Mesendoderm (in vitro differentiated cells): ENCODE measurements around the gene VSTM2L.

ENCODE experiments used
- DNase-seq: peaks from one replicate; pipeline ENCODE4 v3.0.0; 2013
- H2AK5ac ChIP-seq: 2 replicates; pipeline ENCODE4 v1.6.1; 2013; ENCODE audit warnings: low read length, inconsistent platforms
- H2BK120ac ChIP-seq: 2 replicates; pipeline ENCODE4 v1.6.1; 2013; ENCODE audit warnings: low read depth, mild to moderate bottlenecking, low read length, moderate library complexity, mixed read lengths
- H2BK15ac ChIP-seq: replicated peaks from 2 replicates; pipeline ENCODE4 v1.6.1; 2013; ENCODE audit warnings: low read depth, mild to moderate bottlenecking, moderate library complexity
- H2BK5ac ChIP-seq: 2 replicates; pipeline ENCODE4 v1.6.1; 2013; ENCODE audit warnings: low read length, inconsistent platforms
- H3K18ac ChIP-seq: 2 replicates; pipeline ENCODE4 v1.6.1; 2013; ENCODE audit warnings: mild to moderate bottlenecking, low read length, mixed read lengths
- H3K23ac ChIP-seq: one replicate; pipeline ENCODE4 v1.6.1; 2013; ENCODE audit warnings: low read length
- H3K27ac ChIP-seq: 2 replicates; pipeline ENCODE4 v1.5.1; 2013; ENCODE audit warnings: low read depth, mild to moderate bottlenecking, inconsistent platforms, low read length, moderate library complexity
- H3K27me3 ChIP-seq: 2 replicates; pipeline ENCODE4 v1.6.1; 2013; ENCODE audit warnings: low read length, control low read depth, mild to moderate bottlenecking, inconsistent platforms; ENCODE audit not compliant: insufficient read depth, poor library complexity
- H3K36me3 ChIP-seq: 2 replicates; pipeline ENCODE4 v1.6.1; 2013; ENCODE audit warnings: low read length, inconsistent platforms; ENCODE audit not compliant: control insufficient read depth, insufficient read depth
- H3K4ac ChIP-seq: one replicate; pipeline ENCODE4 v1.6.1; 2013; ENCODE audit warnings: low read depth, mild to moderate bottlenecking, low read length, moderate library complexity
- H3K4me1 ChIP-seq: 2 replicates; pipeline ENCODE4 v1.6.1; 2013; ENCODE audit warnings: low read depth, low read length, inconsistent platforms; ENCODE audit not compliant: control insufficient read depth
- H3K4me2 ChIP-seq: 2 replicates; pipeline ENCODE4 v1.6.1; 2013; ENCODE audit warnings: low read length
- H3K4me3 ChIP-seq: 2 replicates; pipeline ENCODE4 v1.5.1; 2013; ENCODE audit warnings: mild to moderate bottlenecking, low read length
- H3K56ac ChIP-seq: one replicate; pipeline ENCODE4 v1.6.1; 2013; ENCODE audit warnings: low read length
- H3K79me1 ChIP-seq: 2 replicates; pipeline ENCODE4 v1.6.1; 2013; ENCODE audit warnings: low read length, inconsistent platforms
- H3K79me2 ChIP-seq: 2 replicates; pipeline ENCODE4 v1.6.1; 2013; ENCODE audit warnings: mild to moderate bottlenecking, low read length; ENCODE audit not compliant: control insufficient read depth, insufficient read depth
- H3K9ac ChIP-seq: 2 replicates; pipeline ENCODE4 v1.6.1; 2013; ENCODE audit warnings: low read length, inconsistent platforms
- H4K5ac ChIP-seq: one replicate; pipeline ENCODE4 v1.6.1; 2013; ENCODE audit warnings: low read length
- H4K8ac ChIP-seq: one replicate; pipeline ENCODE4 v1.6.1; 2013; ENCODE audit warnings: low read depth, mild to moderate bottlenecking, control low read depth, low read length, moderate library complexity
- WGBS: extraction: QIAGEN DNeasy Blood & Tissue Kit; methylation state at CpG from one replicate; pipeline ENCODE4 v1.1.7; 2013; ENCODE audit warnings: low lambda C conversion rate, missing lambda C conversion rate; ENCODE audit not compliant: insufficient coverage; ENCODE audit errors: extremely low coverage; 5-methylcytosine and 5-hydroxymethylcytosine counted together

The VSTM2L gene

GRCh38 chr20:37917461-37917860 lies 14.5 kb downstream of the VSTM2L start:
- no peaks in the 10 kb centered on the region for H3K79me1 ChIP-seq
- H4K8ac ChIP-seq, result no peak overlapping the region
- peak overlapping the region; percentile 17 for H3K9ac ChIP-seq
- H4K5ac ChIP-seq, result no peak overlapping the region
- no peaks in the 10 kb centered on the region for H3K36me3 ChIP-seq
- no peak overlapping the region for H2BK15ac ChIP-seq
- H3K27ac ChIP-seq, result no peak overlapping the region
- no peaks in the 10 kb centered on the region for H3K79me2 ChIP-seq
- H2AK5ac ChIP-seq, result no peak overlapping the region
- no peak overlapping the region for H3K4ac ChIP-seq
- no peak for DNase-seq
- no peak overlapping the region for H3K4me3 ChIP-seq
- H3K4me2 ChIP-seq, result no peak overlapping the region
- peak overlapping the region; percentile 18 for H3K56ac ChIP-seq
- H3K27me3 ChIP-seq, result no peaks in the 10 kb centered on the region
- no peak overlapping the region for H2BK120ac ChIP-seq
- H2BK5ac ChIP-seq, result no peak overlapping the region
- H3K18ac ChIP-seq, result no peak overlapping the region
- no CpG with 5 or more reads among the region's 12 CpGs for WGBS
- no peak overlapping the region for H3K23ac ChIP-seq
- H3K4me1 ChIP-seq, result peaks cover 6% of the 10 kb centered on the region

GRCh38 chr20:37918035-37918434 lies 15.1 kb downstream of the VSTM2L start:
- H3K4ac ChIP-seq, result no peak overlapping the region
- H2BK120ac ChIP-seq, result no peak overlapping the region
- no peak overlapping the region for H3K18ac ChIP-seq
- H4K8ac ChIP-seq, result no peak overlapping the region
- no peak overlapping the region for H3K4me3 ChIP-seq
- H3K23ac ChIP-seq, result no peak overlapping the region
- no peak overlapping the region for H2BK15ac ChIP-seq
- H3K79me1 ChIP-seq, result no peaks in the 10 kb centered on the region
- H3K36me3 ChIP-seq, result no peaks in the 10 kb centered on the region
- H2BK5ac ChIP-seq, result no peak overlapping the region
- no peak overlapping the region for H4K5ac ChIP-seq
- H2AK5ac ChIP-seq, result no peak overlapping the region
- DNase-seq, result no peak
- H3K4me1 ChIP-seq, result peaks cover 6% of the 10 kb centered on the region
- no peak overlapping the region for H3K9ac ChIP-seq
- WGBS, result no CpG with 5 or more reads among the region's 6 CpGs
- no peaks in the 10 kb centered on the region for H3K27me3 ChIP-seq
- H3K27ac ChIP-seq, result no peak overlapping the region
- H3K4me2 ChIP-seq, result no peak overlapping the region
- no peak overlapping the region for H3K56ac ChIP-seq
- no peaks in the 10 kb centered on the region for H3K79me2 ChIP-seq

- H3K4ac ChIP-seq, result no peak overlapping the region
- H3K4me1 ChIP-seq, result peaks cover 6% of the 10 kb centered on the region
- H3K27me3 ChIP-seq, result no peaks in the 10 kb centered on the region
- H2BK120ac ChIP-seq, result no peak overlapping the region
- H3K36me3 ChIP-seq, result no peaks in the 10 kb centered on the region
- H3K23ac ChIP-seq, result no peak overlapping the region
- H3K79me1 ChIP-seq, result no peaks in the 10 kb centered on the region
- H3K4me3 ChIP-seq, result no peak overlapping the region
- no peak overlapping the region for H2BK5ac ChIP-seq
- no peak overlapping the region for H3K56ac ChIP-seq
- no peak overlapping the region for H3K18ac ChIP-seq
- H3K9ac ChIP-seq, result no peak overlapping the region
- no peak overlapping the region for H4K8ac ChIP-seq
- no peak overlapping the region for H3K27ac ChIP-seq
- no peak for DNase-seq
- H3K4me2 ChIP-seq, result no peak overlapping the region
- WGBS, result no CpG with 5 or more reads among the region's 5 CpGs
- H2AK5ac ChIP-seq, result no peak overlapping the region
- no peak overlapping the region for H2BK15ac ChIP-seq
- H4K5ac ChIP-seq, result no peak overlapping the region
- H3K79me2 ChIP-seq, result no peaks in the 10 kb centered on the region
Measured at GRCh38 chr20:37919389-37920040, 16.6 kb downstream of the VSTM2L start.

GRCh38 chr20:37920270-37920669 lies 17.3 kb downstream of the VSTM2L start:
- no peak overlapping the region for H3K18ac ChIP-seq
- no peak overlapping the region for H3K4me3 ChIP-seq
- H3K79me1 ChIP-seq, result no peaks in the 10 kb centered on the region
- no peak for DNase-seq
- H4K5ac ChIP-seq, result no peak overlapping the region
- no peak overlapping the region for H3K23ac ChIP-seq
- no peak overlapping the region for H3K9ac ChIP-seq
- no CpG with 5 or more reads among the region's 6 CpGs for WGBS
- H4K8ac ChIP-seq, result no peak overlapping the region
- no peak overlapping the region for H3K4ac ChIP-seq
- H3K4me2 ChIP-seq, result no peak overlapping the region
- H3K27ac ChIP-seq, result no peak overlapping the region
- H3K56ac ChIP-seq, result no peak overlapping the region
- no peak overlapping the region for H2AK5ac ChIP-seq
- no peak overlapping the region for H2BK5ac ChIP-seq
- H3K4me1 ChIP-seq, result peaks cover 6% of the 10 kb centered on the region
- H3K36me3 ChIP-seq, result no peaks in the 10 kb centered on the region
- H3K27me3 ChIP-seq, result no peaks in the 10 kb centered on the region
- no peaks in the 10 kb centered on the region for H3K79me2 ChIP-seq
- H2BK15ac ChIP-seq, result no peak overlapping the region
- no peak overlapping the region for H2BK120ac ChIP-seq

- Histone ChIP-seq H3K56ac (no peak overlapping the region), H2BK120ac (no peak overlapping the region), H4K8ac (no peak overlapping the region), H2BK5ac (no peak overlapping the region), H3K23ac (no peak overlapping the region), H3K4me3 (no peak overlapping the region), H3K4ac (no peak overlapping the region), H3K4me1 (peaks cover 4% of the 10 kb centered on the region), H3K79me2 (no peaks in the 10 kb centered on the region), H2AK5ac (no peak overlapping the region), H3K36me3 (no peaks in the 10 kb centered on the region), H3K79me1 (no peaks in the 10 kb centered on the region), H4K5ac (no peak overlapping the region), H3K27me3 (no peaks in the 10 kb centered on the region), H3K18ac (no peak overlapping the region), H3K27ac (no peak overlapping the region), H2BK15ac (no peak overlapping the region), H3K4me2 (no peak overlapping the region), H3K9ac (no peak overlapping the region)
- no peak for DNase-seq
- WGBS, result no CpG with 5 or more reads among the region's 1 CpG
Measured at GRCh38 chr20:37920679-37921322, 17.9 kb downstream of the VSTM2L start.
